Stomach (tissue), 4 donors: ENCODE results near the gene RNF213.

Experiments used
- CTCF ChIP-seq, 7 experiments: fragments of 450-650 bp in 4 of 7; fragments of 200-600 bp in 3 of 7; sonication (generic) in 3 of 7; IDR thresholded peaks; one replicate each; pipeline ENCODE4 v1.5.1; 2016 to 2019; ENCODE audit warnings: antibody characterized with exemption in 7 of 7, control low read depth in 2 of 7, mild to moderate bottlenecking in 1 of 7
- POLR2AphosphoS5 ChIP-seq, 3 donors: sonication (generic); formaldehyde crosslinking; IDR thresholded peaks; one replicate each; pipeline ENCODE4 v1.6.1; 2016; ENCODE audit warnings: antibody characterized with exemption in 3 of 3

- TF ChIP-seq CTCF (IDR thresholded peaks at IDR 0.05) (no peak), POLR2AphosphoS5 (IDR thresholded peaks at IDR 0.05) (no peak)
Observed at GRCh38 chr17:80372456-80372855, 111.8 kb downstream of the RNF213 start.
